ENCODE data around the gene PTDSS2.

The PTDSS2 gene

DNA sequence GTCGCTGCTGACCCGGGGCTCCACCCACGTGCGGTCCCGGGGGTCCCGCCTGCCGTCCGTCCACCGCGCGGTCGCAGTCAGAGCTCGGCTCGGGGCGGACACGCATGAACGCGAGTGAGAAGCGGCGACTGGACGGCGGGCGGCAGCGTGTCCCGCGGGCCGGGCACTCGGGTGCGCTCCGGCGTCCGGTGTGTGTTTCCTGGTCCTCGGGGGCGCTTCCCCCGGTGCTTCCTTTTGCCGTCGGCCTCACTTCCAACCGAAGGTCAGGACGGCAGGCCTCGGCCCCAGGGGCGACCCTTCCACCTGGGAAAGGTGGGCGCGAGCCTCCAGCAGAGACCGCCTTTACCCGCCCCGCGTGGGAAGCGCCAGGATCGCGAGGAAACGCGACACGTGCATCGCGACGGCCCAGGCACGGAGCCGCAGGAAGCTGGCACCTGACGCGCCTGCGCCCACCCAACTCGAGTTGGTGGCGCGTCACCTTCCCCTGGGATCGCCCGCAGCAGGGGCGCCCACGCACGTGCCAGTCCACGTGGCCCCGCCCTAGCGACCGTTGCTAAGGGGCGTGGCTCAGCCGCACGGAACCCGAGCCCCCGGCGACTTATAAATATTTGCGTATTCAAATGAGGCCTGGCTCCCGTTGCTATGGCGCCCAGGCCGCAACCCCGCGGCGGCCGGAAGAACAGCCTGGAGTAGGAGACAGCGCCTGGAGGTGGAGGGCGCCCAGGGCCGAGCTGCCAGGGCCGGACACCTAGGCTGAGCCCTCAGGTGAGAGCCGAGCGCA is 87.0 kb downstream of the PTDSS2 start, which contains the start of gene LRRC56:
LRRC56 (plus strand) TSS at position 687 of the 781 bp plus-strand sequence. CDS start 3,158 bp downstream, outside the sequence.
- peak within 1 kb of the TSS; percentile 49 for H3K4me3 ChIP-seq (ENCODE audit: low read depth, low read length)
- peak; percentile 87 for DNase-seq (ENCODE audit: low read depth)
- no peak for TF ChIP-seq CTCF (conservative IDR thresholded peaks at IDR 0.05; ENCODE audit: low read depth, low read length)

DNA sequence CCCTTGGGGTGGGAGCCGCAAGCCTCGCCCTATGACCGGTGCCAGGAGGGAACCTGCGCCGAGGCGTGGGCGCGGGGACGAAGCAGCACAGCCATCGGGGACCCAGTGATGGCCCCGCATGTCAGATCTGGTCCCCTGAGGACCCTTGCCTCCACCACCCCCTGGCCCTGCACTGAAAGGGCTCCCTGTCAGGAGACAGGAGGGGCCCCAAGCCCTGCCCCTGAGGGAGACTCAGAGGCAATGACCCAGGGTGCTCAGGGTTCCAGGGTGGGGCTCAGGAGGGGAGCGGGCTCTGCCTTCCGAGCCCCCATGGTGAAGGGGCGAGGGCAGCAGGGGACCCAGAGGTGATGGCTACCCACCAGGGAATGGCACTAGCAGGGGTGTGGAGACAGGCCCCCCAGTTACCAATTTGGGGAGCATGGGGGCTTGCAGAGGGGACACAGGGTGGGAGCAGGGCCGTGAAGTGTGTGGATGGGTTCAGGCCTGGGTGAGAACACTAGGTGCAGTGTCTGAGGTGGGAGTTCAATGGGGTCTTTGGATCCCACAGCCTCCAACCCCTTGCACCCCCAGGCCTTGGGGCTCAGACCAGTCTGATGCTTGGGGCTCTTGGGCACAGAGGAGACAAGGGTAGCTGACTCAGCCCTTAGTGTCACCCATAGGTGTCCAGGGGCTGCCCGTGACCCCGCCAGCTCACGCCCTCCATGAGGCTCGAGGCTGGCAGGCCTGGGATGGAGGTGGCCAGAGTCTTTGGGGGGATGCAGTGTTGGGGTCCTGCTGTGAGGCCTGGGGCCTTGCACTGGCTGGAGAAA is 87.7 kb downstream of the PTDSS2 start:
- H3K4me3 ChIP-seq (ENCODE audit: low read depth, low read length): peak overlapping the region; percentile 49
- TF ChIP-seq CTCF (conservative IDR thresholded peaks at IDR 0.05; ENCODE audit: low read depth, low read length): no peak
- DNase-seq (ENCODE audit: low read depth): no peak

DNA sequence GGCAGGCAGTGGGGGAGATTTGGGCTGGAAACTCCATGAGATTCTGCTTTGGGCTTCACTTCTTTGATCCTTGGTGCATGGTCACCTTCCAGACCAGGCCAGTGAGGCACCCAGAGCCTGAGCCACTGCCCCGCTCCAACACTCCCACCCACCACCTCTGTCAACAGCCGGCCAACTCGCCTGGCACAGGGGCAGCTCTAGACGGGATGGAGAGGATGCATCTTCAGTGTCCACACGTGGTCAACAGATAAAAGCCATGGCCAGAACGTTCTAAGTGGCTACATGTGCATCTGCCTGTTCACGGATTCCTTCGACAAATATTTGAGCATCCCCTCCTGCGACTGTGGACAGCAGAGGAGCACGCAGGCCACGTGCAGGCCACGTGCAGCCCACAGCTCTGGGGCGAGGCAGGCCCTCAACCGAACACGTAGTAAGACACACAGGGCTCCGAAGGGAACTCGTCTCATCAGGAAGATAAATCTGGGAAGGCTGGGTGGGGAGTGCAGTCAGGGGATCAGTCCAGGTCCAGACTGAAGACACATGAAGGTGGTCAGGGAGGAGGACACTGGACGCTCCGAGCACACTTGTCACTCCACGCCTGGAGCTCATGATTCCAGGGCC is 88.5 kb downstream of the PTDSS2 start:
- TF ChIP-seq CTCF (conservative IDR thresholded peaks at IDR 0.05; ENCODE audit: low read depth, low read length): no peak
- no peak overlapping the region for H3K4me3 ChIP-seq (ENCODE audit: low read depth, low read length)
- DNase-seq (ENCODE audit: low read depth): no peak

DNA sequence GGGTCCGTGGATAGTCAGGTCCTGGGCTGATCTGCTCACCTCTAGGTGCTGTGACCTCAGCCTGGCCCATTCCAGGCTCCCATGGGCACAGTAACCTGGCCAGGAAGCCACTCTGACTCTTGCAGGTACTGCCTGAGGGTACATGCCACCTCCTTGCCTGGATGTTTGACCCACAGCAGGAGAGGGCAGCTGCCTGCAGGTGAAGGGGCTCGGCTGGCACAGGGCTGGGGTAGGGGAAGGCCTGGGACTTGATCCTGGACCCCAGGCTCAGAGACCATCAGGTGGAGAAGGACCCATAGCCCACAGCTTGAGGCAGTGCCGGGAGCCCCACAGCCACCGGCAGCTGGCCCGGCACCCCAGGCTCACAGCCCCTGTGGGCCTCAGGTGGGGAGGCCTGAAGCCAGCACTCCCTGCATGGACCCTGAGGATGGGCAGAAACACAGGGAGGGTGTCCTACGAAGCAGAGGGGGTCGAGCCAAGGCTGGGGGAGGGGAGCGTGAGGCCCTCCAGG is 89.9 kb downstream of the PTDSS2 start:
- no peak for DNase-seq (ENCODE audit: low read depth)
- TF ChIP-seq CTCF (conservative IDR thresholded peaks at IDR 0.05; ENCODE audit: low read depth, low read length): no peak
- H3K4me3 ChIP-seq (ENCODE audit: low read depth, low read length): no peak overlapping the region

Data from choroid plexus epithelial cell (primary cell).